ENCODE results near the gene CHPF.
A peak's percentile ranks its signal among the peaks of the same experiment; 100 is the strongest.

Gene CHPF, protein sequence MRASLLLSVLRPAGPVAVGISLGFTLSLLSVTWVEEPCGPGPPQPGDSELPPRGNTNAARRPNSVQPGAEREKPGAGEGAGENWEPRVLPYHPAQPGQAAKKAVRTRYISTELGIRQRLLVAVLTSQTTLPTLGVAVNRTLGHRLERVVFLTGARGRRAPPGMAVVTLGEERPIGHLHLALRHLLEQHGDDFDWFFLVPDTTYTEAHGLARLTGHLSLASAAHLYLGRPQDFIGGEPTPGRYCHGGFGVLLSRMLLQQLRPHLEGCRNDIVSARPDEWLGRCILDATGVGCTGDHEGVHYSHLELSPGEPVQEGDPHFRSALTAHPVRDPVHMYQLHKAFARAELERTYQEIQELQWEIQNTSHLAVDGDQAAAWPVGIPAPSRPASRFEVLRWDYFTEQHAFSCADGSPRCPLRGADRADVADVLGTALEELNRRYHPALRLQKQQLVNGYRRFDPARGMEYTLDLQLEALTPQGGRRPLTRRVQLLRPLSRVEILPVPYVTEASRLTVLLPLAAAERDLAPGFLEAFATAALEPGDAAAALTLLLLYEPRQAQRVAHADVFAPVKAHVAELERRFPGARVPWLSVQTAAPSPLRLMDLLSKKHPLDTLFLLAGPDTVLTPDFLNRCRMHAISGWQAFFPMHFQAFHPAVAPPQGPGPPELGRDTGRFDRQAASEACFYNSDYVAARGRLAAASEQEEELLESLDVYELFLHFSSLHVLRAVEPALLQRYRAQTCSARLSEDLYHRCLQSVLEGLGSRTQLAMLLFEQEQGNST

DNA sequence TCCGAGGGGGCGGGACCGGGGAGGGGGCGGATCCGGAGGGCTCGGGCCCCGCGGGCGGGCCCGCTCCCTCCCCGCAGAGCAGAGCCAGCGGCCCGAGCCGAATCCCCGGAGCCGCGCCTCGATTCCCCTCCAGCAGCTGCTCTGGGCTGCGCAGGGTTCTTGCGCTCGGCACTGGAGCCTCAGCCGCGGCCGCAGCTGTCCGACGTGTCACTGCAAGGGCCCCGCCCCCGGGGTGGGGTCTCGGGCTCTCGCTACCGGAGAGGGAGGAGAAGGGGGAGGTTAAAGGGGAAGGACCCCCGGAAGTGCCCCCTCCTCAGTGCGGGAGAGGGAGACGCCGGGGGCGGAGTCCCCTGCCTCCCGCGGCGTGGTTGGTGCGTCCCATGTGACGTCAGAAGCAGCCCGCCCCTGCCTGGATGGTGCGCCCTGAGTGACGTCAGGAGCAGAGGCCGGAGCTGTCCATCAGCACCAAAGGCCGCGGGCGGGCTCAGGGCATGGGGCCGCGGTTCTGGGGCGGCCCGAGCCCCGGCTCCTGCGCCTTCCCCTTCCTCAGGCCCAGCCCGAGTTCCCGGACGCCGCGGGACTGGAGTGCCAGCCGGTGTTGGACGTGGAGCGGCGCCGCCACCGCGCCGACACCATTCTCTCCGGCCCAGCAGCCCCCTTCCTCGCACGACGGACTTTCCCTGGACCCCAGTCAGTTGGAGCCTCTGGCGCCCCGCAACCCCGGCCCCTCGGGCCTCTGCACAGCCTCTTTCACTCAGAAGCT is at the start of gene CHPF, which contains the start of gene TMEM198:
CHPF (minus strand) TSS at position 214 of the 763 bp plus-strand sequence. CDS start 271 bp downstream, outside the sequence.
TMEM198 (plus strand) TSS at position 433 of the 763 bp plus-strand sequence. CDS start 700 bp downstream, outside the sequence.
- peak; percentile 98 for DNase-seq

DNA sequence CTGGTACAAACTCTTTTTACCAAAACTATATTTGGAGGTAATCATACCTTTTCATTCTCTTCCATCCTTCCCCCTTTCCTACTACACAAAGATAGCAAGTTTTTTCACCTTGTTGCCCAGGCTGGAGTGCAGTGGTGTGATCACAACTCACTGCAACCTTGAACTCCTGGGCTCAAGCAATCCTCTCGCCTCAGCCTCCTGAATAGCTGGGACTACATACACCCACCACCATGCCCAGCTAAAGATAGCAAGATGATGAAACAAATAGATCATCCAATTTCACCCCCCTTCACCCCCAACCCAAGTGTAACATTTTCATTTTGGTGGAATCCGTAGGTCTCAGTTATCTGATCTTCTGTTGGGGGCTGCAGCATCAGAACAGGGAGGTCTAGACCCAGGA is 49.5 kb upstream of the CHPF start:
- DNase-seq = no peak

- no peak for DNase-seq
Measured at GRCh38 chr2:219592736-219593135, 49.1 kb upstream of the CHPF start.

GRCh38 chr2:219591091-219591490 is 47.5 kb upstream of the CHPF start:
- no peak for DNase-seq

- no peak for DNase-seq
Measured at GRCh38 chr2:219581346-219581745, 37.7 kb upstream of the CHPF start.

DNA sequence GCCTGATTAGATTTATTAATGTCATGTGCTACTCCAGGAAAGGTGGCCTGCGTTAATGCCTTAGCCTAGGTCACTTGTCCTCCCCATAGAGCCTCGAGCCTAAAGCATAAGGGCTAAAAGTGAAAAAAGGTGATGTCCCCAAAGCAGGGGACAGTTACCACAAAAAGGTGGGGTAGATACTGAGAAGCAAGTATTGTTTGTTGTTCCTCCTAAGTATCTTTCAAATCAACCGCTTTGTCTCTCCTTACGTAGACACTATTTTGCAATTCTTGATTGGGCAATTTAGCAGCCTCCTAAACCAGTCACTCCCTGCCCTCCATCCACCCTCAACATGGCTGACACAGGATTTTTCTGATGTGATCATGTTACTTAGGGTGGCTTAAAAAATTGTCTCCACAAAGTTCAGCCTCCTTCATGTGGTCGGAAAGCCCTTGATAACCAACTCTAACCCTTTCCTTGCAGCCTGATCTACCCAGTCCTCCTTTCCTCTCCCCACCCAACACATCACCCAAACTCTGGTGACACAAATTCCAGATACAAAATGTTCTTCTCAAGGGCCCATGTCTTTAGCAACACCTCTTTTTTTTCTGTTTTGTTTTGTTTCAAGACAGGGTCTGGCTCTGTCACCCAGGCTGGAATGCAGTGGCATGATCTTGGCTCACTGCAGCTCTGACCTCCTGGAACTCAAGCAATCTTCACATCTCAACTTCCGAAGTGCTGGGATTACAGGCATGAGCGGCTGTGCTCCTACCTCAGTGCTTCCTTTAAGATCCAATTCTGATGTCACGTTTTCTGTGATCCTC is 35.4 kb upstream of the CHPF start:
- no peak for DNase-seq

DNA sequence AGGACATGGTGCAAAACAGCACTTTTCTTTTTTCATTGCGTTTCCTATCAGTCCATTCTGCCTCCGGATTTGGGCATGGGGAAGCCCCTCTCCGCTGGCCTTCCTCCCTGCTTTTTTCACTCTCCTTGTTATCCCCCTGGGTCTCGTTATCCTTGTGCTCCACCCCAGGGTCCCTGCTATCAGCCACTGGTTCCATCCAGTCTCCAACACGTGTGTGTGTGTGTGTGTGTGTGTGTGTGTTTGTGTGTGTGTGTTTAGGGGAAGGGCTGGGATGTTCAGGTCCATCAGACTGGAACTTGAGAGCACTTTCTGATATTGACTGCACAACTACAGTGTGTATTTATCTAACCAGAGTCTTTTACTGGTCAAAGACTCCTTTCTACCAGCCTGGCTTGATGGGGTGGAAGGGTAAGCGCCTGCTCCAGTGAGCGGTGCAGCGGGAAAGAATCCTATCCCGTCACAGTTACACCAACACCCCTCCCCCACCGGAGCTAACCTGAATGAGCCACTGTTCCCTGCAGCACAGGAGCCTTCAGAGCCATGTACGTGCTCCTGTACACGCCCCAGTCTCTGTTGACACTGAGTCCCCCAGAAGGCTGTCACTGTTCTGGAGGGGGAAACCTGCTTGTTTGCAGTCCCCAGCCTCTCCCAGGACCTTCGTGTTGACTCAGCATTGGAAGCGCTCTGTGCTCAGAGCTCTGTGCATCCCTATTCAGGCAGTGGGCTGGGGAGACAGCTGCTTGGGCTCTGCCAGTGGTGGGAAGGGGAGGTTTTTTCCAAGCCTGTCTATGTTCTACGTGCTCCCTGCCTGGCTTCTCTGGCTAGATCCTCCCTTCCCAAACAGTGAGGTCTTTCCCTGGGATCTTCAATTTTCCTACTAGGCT is 33.1 kb upstream of the CHPF start:
- peak; percentile 83 for DNase-seq

GRCh38 chr2:219575566-219576504 is 32.2 kb upstream of the CHPF start:
- no peak for DNase-seq

- DNase-seq = peak; percentile 79
Measured at GRCh38 chr2:219574484-219575311, 31.1 kb upstream of the CHPF start.

GRCh38 chr2:219573166-219573565 is 29.6 kb upstream of the CHPF start:
- DNase-seq = no peak

DNA sequence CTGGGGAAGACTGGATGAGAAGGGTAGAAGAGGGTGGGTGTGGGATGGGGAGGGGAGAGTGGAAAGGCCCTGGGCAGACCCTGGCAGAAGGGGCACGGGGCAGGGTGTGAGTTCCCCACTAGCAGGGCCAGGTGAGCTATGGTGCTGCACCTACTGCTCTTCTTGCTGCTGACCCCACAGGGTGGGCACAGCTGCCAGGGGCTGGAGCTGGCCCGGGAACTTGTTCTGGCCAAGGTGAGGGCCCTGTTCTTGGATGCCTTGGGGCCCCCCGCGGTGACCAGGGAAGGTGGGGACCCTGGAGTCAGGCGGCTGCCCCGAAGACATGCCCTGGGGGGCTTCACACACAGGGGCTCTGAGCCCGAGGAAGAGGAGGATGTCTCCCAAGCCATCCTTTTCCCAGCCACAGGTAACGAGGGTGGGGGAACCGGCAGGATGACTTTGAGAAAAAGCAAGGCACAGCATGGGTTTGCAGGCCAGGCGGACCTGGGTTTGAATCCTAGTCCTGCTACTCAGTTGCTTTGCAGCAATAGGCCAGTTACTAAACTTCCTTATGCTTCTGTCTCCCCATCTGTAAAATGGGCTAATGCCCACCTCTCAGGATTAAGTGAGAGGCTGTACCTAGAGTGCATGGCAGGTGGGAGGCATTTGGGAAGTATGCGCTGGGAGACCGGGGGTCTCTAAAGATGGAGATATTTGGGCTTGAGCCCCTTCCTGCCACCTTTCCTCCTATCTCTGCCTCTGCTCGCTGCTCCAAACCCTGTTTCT is 28.8 kb upstream of the CHPF start, which contains the start of gene INHA:
INHA (plus strand) TSS at position 74 of the 765 bp plus-strand sequence; CDS start at position 139, 65 bp downstream.
- DNase-seq = no peak

DNA sequence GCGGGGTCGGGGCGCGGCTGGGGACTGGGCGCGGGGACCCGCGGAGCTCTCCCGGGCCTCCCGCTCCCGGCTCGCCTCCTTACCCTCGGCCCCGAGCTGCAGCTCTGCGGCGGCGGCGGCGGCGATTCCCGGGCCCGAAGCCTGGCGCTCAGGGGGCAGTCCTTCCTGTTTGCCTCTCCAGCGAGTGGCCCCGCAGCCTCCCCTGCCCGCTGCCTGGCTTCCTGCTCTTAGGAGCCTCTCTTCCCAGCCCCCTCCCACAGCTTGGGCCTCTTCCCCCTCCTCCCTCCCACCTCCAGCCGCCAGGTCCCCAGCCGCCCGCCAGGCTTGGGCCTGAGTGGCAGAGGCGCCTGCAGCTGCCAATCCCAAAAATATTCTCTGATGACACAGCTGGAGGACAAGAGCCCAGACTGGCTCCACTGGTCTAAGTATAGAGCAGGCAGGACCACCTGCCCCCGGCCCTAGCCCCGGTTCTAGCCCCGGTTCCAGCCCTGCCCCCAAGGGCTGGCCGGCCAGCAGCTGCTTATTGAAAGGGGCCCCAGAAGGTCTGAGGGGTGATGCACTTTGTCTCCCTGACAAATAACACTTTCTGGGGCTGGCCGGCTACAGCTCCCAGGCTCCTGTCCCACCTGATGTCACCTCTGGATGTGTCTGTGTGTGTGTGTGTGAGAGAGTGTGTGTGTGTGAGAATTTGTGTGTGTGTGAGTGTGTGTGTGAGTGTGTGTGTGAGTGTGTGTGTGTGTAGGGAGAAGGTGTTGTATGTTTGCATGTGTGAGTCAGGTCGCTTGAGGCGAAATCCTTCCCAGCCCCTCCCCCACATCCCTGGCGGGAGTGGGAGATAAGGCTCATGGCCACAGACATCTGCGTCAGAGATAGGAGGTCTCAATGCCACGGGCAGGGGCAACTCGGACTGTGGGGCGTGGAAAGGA is 28.0 kb upstream of the CHPF start, which contains the start of gene OBSL1:
OBSL1 (minus strand) TSS at position 229 of the 926 bp plus-strand sequence. CDS start 307 bp downstream, outside the sequence.
- peak; percentile 87 for DNase-seq

GRCh38 chr2:219570924-219571310 is 27.3 kb upstream of the CHPF start:
- DNase-seq = no peak

GRCh38 chr2:219570194-219570923 is 26.8 kb upstream of the CHPF start:
- DNase-seq = peak; percentile 32

- no peak for DNase-seq
Measured at GRCh38 chr2:219569635-219570034, 26.0 kb upstream of the CHPF start.

GRCh38 chr2:219569041-219569440 is 25.4 kb upstream of the CHPF start:
- DNase-seq = no peak

All from NCI-H510A (cell line).